GM23248 (cell line): Measurements from ENCODE around the gene EMC6.

ENCODE experiments used
- EZH2 ChIP-seq: fragments of 200-600 bp; sonication (generic); IDR thresholded peaks from 2 replicates; pipeline ENCODE4 v1.6.1; 2018; ENCODE audit warnings: antibody characterized with exemption, mild to moderate bottlenecking; ENCODE audit not compliant: insufficient read depth, poor library complexity, severe bottlenecking
- EZH2phosphoT487 ChIP-seq: fragments of 200-600 bp; sonication (generic); IDR thresholded peaks from 2 replicates; pipeline ENCODE4 v1.6.1; 2018; ENCODE audit warnings: antibody characterized with exemption, moderate library complexity, mild to moderate bottlenecking, low read depth; ENCODE audit not compliant: insufficient read depth

- TF ChIP-seq EZH2 (no peak), EZH2phosphoT487 (no peak)
Measured at GRCh38 chr17:3627769-3628167, 40.8 kb upstream of the EMC6 start.
